Daoy (cell line): Measurements from ENCODE around the gene ACTL9. TPM values are rescaled to one million over a fixed set of nuclear protein-coding genes. Genes with fewer than 3 reads are reported as not detected.
"Not testable (repeated sequence)": the region's sequence is repeated elsewhere in the genome, so short reads cannot be mapped to it uniquely, and the experiment has no call there.

ENCODE experiments used
- DNase-seq: peaks from one replicate; pipeline ENCODE4 v3.0.0-alpha.2; 2015; ENCODE audit warnings: low read depth
- total RNA-seq: library from RNA; depleted of rRNA; stranded (reverse); fragments of >200 nt; shearing (Covaris generic); gene quantifications from 2 replicates; pipeline ENCODE4 v1.2.3, GENCODE V29; 2014; rRNA removed

The ACTL9 gene
- total RNA-seq, result not detected in 2 replicates

GRCh38 chr19:8698433-8699063 lies at the start of gene ACTL9:
Gene ACTL9, minus strand, starts transcription at chr19:8698795. Its CDS starts 94 bp downstream, at chr19:8698701.
- DNase-seq, result no peak

GRCh38 chr19:8739291-8740065 lies 40.9 kb upstream of the ACTL9 start:
- not testable (repeated sequence) for DNase-seq

- DNase-seq, result no peak
Observed at GRCh38 chr19:8738377-8738776, 39.8 kb upstream of the ACTL9 start.

GRCh38 chr19:8731428-8732169 lies 33.0 kb upstream of the ACTL9 start:
- no peak for DNase-seq

- DNase-seq, result no peak
Observed at GRCh38 chr19:8724276-8724675, 25.7 kb upstream of the ACTL9 start.

- no peak for DNase-seq
Observed at GRCh38 chr19:8722032-8722431, 23.4 kb upstream of the ACTL9 start.

- DNase-seq, result no peak
Observed at GRCh38 chr19:8721334-8721733, 22.7 kb upstream of the ACTL9 start, which contains the start of gene OR2Z1. Gene OR2Z1, plus strand, starts transcription at chr19:8721634. Its CDS starts 9,395 bp downstream, at chr19:8731029.

- DNase-seq, result not testable (repeated sequence)
Observed at GRCh38 chr19:8710337-8710736, 11.7 kb upstream of the ACTL9 start.

GRCh38 chr19:8705742-8706141 lies 7.1 kb upstream of the ACTL9 start:
- no peak for DNase-seq

GRCh38 chr19:8705304-8705703 lies 6.7 kb upstream of the ACTL9 start:
- DNase-seq, result not testable (repeated sequence)

- no peak for DNase-seq
Observed at GRCh38 chr19:8703223-8703622, 4.6 kb upstream of the ACTL9 start.

GRCh38 chr19:8702350-8702749 lies 3.8 kb upstream of the ACTL9 start:
- peak; percentile 43 for DNase-seq

- no peak for DNase-seq
Observed at GRCh38 chr19:8700956-8701355, 2.4 kb upstream of the ACTL9 start.

GRCh38 chr19:8699908-8700307 lies 1.3 kb upstream of the ACTL9 start:
- no peak for DNase-seq

GRCh38 chr19:8697671-8698432 lies 743 bp downstream of the ACTL9 start:
- DNase-seq, result peak; percentile 19

GRCh38 chr19:8696993-8697392 lies 1.6 kb downstream of the ACTL9 start:
- no peak for DNase-seq

GRCh38 chr19:8695911-8696310 lies 2.7 kb downstream of the ACTL9 start:
- DNase-seq, result no peak

GRCh38 chr19:8695501-8695900 lies 3.1 kb downstream of the ACTL9 start:
- DNase-seq, result no peak

- no peak for DNase-seq
Observed at GRCh38 chr19:8690753-8691539, 7.6 kb downstream of the ACTL9 start.

GRCh38 chr19:8688930-8689329 lies 9.7 kb downstream of the ACTL9 start:
- peak; percentile 24 for DNase-seq

GRCh38 chr19:8686549-8686948 lies 12.0 kb downstream of the ACTL9 start:
- DNase-seq, result no peak
